Gastroesophageal sphincter (tissue), 3 donors: Measurements from ENCODE around the gene PARD3.

Experiments used
- POLR2A ChIP-seq, 2 donors: fragments of 450-650 bp; IDR thresholded peaks; one replicate each; pipeline ENCODE4 v1.6.1; 2017; ENCODE audit warnings: antibody characterized with exemption in 2 of 2, mild to moderate bottlenecking in 2 of 2, moderate library complexity in 1 of 2
- POLR2AphosphoS5 ChIP-seq: sonication (generic); formaldehyde crosslinking; IDR thresholded peaks from one replicate; pipeline ENCODE4 v1.6.1; 2017; ENCODE audit warnings: antibody characterized with exemption
- TF ChIP-seq, protein P1 (sequence below), 4 experiments: fragments of 200-600 bp in 2 of 4; fragments of 450-650 bp in 2 of 4; sonication (generic) in 1 of 4; IDR thresholded peaks; one replicate each; pipeline ENCODE4 v1.5.1; 2017 to 2019; ENCODE audit warnings: antibody characterized with exemption in 4 of 4, mild to moderate bottlenecking in 2 of 4, moderate library complexity in 2 of 4

DNA sequence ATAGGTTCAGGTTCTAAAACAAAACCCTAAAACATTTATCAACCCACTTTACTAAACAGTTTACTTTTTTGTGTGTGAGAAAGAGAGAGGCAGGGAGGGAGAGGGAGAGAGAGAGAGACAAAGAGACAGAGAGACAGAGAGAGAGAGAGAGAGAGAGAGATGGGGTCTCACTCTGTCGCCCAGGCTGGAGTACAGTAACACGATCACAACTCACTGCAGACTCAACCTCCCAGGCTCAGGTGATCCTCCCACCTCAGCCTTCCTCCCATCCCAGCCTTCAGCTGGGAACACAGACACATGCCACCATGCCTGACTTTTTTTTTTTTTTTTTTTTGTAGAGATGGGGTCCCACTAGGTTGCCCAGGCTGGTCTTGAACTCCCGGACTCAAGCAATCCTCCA, 52.9 kb downstream of the PARD3 start:
- TF ChIP-seq POLR2A (IDR thresholded peaks at IDR 0.05) (no peak), POLR2AphosphoS5 (no peak)
- TF ChIP-seq, protein P1, sequence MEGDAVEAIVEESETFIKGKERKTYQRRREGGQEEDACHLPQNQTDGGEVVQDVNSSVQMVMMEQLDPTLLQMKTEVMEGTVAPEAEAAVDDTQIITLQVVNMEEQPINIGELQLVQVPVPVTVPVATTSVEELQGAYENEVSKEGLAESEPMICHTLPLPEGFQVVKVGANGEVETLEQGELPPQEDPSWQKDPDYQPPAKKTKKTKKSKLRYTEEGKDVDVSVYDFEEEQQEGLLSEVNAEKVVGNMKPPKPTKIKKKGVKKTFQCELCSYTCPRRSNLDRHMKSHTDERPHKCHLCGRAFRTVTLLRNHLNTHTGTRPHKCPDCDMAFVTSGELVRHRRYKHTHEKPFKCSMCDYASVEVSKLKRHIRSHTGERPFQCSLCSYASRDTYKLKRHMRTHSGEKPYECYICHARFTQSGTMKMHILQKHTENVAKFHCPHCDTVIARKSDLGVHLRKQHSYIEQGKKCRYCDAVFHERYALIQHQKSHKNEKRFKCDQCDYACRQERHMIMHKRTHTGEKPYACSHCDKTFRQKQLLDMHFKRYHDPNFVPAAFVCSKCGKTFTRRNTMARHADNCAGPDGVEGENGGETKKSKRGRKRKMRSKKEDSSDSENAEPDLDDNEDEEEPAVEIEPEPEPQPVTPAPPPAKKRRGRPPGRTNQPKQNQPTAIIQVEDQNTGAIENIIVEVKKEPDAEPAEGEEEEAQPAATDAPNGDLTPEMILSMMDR (IDR thresholded peaks at IDR 0.05) = no peak
